ENCODE measurements around the gene BATF. TPM values are rescaled to one million over a fixed set of nuclear protein-coding genes. Genes with fewer than 3 reads are reported as not detected.

The BATF gene
- total RNA-seq, 2 donors from 2014 or later, result 3.7 to 9.5 TPM

DNA sequence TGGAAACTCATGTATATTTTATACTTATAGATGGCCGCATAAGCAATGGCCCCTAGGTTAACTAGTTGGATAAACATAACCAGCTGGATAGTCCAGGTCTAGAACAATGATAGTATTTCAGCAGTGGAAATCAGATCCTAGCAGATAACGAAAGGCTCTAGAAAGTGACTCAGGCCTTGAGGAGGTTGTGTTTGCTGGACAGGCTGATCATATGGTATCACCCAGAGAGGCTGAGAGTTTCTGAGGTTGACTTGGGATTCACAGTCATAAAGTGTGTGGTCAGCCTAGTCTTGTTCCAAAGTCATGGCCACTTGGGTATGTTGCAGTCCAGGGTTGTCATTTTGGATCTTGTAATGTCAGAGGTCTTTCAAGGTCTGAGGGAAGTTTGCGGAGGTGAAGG lies 73.0 kb downstream of the BATF start:
- no peak for DNase-seq (ENCODE audit: low spot score)
- no peak for ATAC-seq (ENCODE audit: insufficient number of reproducible peaks, low FRiP score, low read depth)
- Histone ChIP-seq H3K4me1 (ENCODE audit: control insufficient read depth in 1 of 2, low read depth in 2 of 2) (no peaks in the 10 kb centered on the region), H3K4me3 (no peak overlapping the region), H3K27me3 (replicated peaks; ENCODE audit: insufficient read depth) (no peaks in the 10 kb centered on the region), H3K9me3 (no peaks in the 10 kb centered on the region), H3K36me3 (no peaks in the 10 kb centered on the region), H3K27ac (no peak overlapping the region)
- TF ChIP-seq, protein P1, sequence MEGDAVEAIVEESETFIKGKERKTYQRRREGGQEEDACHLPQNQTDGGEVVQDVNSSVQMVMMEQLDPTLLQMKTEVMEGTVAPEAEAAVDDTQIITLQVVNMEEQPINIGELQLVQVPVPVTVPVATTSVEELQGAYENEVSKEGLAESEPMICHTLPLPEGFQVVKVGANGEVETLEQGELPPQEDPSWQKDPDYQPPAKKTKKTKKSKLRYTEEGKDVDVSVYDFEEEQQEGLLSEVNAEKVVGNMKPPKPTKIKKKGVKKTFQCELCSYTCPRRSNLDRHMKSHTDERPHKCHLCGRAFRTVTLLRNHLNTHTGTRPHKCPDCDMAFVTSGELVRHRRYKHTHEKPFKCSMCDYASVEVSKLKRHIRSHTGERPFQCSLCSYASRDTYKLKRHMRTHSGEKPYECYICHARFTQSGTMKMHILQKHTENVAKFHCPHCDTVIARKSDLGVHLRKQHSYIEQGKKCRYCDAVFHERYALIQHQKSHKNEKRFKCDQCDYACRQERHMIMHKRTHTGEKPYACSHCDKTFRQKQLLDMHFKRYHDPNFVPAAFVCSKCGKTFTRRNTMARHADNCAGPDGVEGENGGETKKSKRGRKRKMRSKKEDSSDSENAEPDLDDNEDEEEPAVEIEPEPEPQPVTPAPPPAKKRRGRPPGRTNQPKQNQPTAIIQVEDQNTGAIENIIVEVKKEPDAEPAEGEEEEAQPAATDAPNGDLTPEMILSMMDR (IDR thresholded peaks at IDR 0.05), result no peak

Other genes with a start within 250 kb of the BATF start
- 1,000 to 10,000 TPM in 1 of 2 donors, 100 to 1,000 TPM in 1; 358 to 3,038 TPM for gene FOS, start 243.6 kb upstream of the BATF start, total RNA-seq
- gene JDP2, start 94.4 kb upstream of the BATF start, total RNA-seq, result 100 to 1,000 TPM in 1 of 2 donors, 10 to 100 TPM in 1; 81.8 to 100 TPM
- 1 to 10 TPM; 6.2 to 8.3 TPM for gene FLVCR2, start 56.2 kb downstream of the BATF start, total RNA-seq
- 1 to 10 TPM; 7.6 to 7.7 TPM for gene ERG28, start 138.4 kb downstream of the BATF start, total RNA-seq
- 10 to 100 TPM; 34.7 to 47.9 TPM for gene TTLL5, start 138.8 kb downstream of the BATF start, total RNA-seq

Data from thoracic aorta (tissue), 2 donors.